NCI-H2171 treated with DMSO at 0.1 percent for 48 hours (cell line): ENCODE results near the gene TLX2.

Source experiments
- DNase-seq: peaks from one replicate; lab custom pipeline; 2025; lab: John Stamatoyannopoulos, UW

Gene TLX2

GRCh38 chr2:74531666-74532065, 17.4 kb downstream of the TLX2 start:
- DNase-seq: no peak

- DNase-seq: peak; percentile 47
Measured at GRCh38 chr2:74532222-74532621, 18.0 kb downstream of the TLX2 start.

- DNase-seq: no peak
Measured at GRCh38 chr2:74533464-74533863, 19.2 kb downstream of the TLX2 start.

- DNase-seq: no peak
Measured at GRCh38 chr2:74534411-74534810, 20.2 kb downstream of the TLX2 start.

- no peak for DNase-seq
Measured at GRCh38 chr2:74535440-74535965, 21.3 kb downstream of the TLX2 start.

GRCh38 chr2:74536166-74536950, 22.1 kb downstream of the TLX2 start:
- DNase-seq: no peak

- DNase-seq: no peak
Measured at GRCh38 chr2:74537140-74537539, 22.9 kb downstream of the TLX2 start.

GRCh38 chr2:74538881-74539339, 24.7 kb downstream of the TLX2 start:
- DNase-seq: no peak

GRCh38 chr2:74540291-74540690, 26.0 kb downstream of the TLX2 start:
- no peak for DNase-seq

GRCh38 chr2:74542978-74543377, 28.7 kb downstream of the TLX2 start:
- no peak for DNase-seq

GRCh38 chr2:74544634-74545033, 30.4 kb downstream of the TLX2 start:
- DNase-seq: peak; percentile 14

GRCh38 chr2:74546004-74546403, 31.8 kb downstream of the TLX2 start:
- no peak for DNase-seq

GRCh38 chr2:74548285-74548899, 34.1 kb downstream of the TLX2 start:
- DNase-seq: peak; percentile 78

- peak; percentile 60 for DNase-seq
Measured at GRCh38 chr2:74548900-74549826, 34.9 kb downstream of the TLX2 start.

- DNase-seq: no peak
Measured at GRCh38 chr2:74550231-74550630, 36.0 kb downstream of the TLX2 start.

GRCh38 chr2:74551530-74551929, 37.3 kb downstream of the TLX2 start:
- no peak for DNase-seq

- DNase-seq: no peak
Measured at GRCh38 chr2:74551942-74552913, 38.0 kb downstream of the TLX2 start.

GRCh38 chr2:74552914-74553811, 38.9 kb downstream of the TLX2 start:
- DNase-seq: no peak

- no peak for DNase-seq
Measured at GRCh38 chr2:74553892-74554819, 39.9 kb downstream of the TLX2 start, which contains the start of the genes DOK1 and LOXL3. Gene DOK1 (plus strand): TSS chr2:74554720. CDS start chr2:74554755, 35 bp downstream. Gene LOXL3 (minus strand): TSS chr2:74553942. CDS start chr2:74552634, 1,308 bp downstream.
